ENCODE results near the gene OR13C2. TPM values are rescaled to one million over a fixed set of nuclear protein-coding genes. Genes with fewer than 3 reads are reported as not detected.

Gene OR13C2
- total RNA-seq, 1 donor from 2014 or later = not detected

GRCh38 chr9:104586496-104587180, 18.8 kb downstream of the OR13C2 start:
- H3K4me3 Mint-ChIP-seq = no peak overlapping the region
- no peak overlapping the region for H3K27ac Mint-ChIP-seq
- no peak for DNase-seq (ENCODE audit: low spot score)
- intact Hi-C loops (cut with micrococcal nuclease) = no loop called here
- H3K36me3 Mint-ChIP-seq (ENCODE audit: low read depth) = no peaks in the 10 kb centered on the region
- peaks cover 2% of the 10 kb centered on the region for H3K27me3 Mint-ChIP-seq (ENCODE audit: insufficient read depth)
- H3K9me3 Mint-ChIP-seq = no peaks in the 10 kb centered on the region
- H3K4me1 Mint-ChIP-seq (ENCODE audit: low read depth) = no peaks in the 10 kb centered on the region

- H3K27ac Mint-ChIP-seq = no peak overlapping the region
- no peak overlapping the region for H3K4me3 Mint-ChIP-seq
- no peaks in the 10 kb centered on the region for H3K36me3 Mint-ChIP-seq (ENCODE audit: low read depth)
- no peaks in the 10 kb centered on the region for H3K9me3 Mint-ChIP-seq
- no peak for DNase-seq (ENCODE audit: low spot score)
- intact Hi-C loops (cut with micrococcal nuclease) = no loop called here
- no peaks in the 10 kb centered on the region for H3K4me1 Mint-ChIP-seq (ENCODE audit: low read depth)
- H3K27me3 Mint-ChIP-seq (ENCODE audit: insufficient read depth) = no peaks in the 10 kb centered on the region
Observed at GRCh38 chr9:104580562-104580961, 24.9 kb downstream of the OR13C2 start.

- H3K9me3 Mint-ChIP-seq = peaks cover 8% of the 10 kb centered on the region
- H3K36me3 Mint-ChIP-seq (ENCODE audit: low read depth) = no peaks in the 10 kb centered on the region
- no peaks in the 10 kb centered on the region for H3K4me1 Mint-ChIP-seq (ENCODE audit: low read depth)
- H3K27ac Mint-ChIP-seq = no peak overlapping the region
- H3K4me3 Mint-ChIP-seq = no peak overlapping the region
- H3K27me3 Mint-ChIP-seq (ENCODE audit: insufficient read depth) = no peaks in the 10 kb centered on the region
- intact Hi-C loops (cut with micrococcal nuclease) = no loop called here
- no peak for DNase-seq (ENCODE audit: low spot score)
Observed at GRCh38 chr9:104577263-104577662, 28.2 kb downstream of the OR13C2 start.

- Mint-ChIP-seq H3K36me3 (ENCODE audit: low read depth) (no peaks in the 10 kb centered on the region), H3K4me3 (no peak overlapping the region), H3K4me1 (ENCODE audit: low read depth) (no peaks in the 10 kb centered on the region), H3K27ac (no peak overlapping the region), H3K27me3 (ENCODE audit: insufficient read depth) (no peaks in the 10 kb centered on the region), H3K9me3 (peaks cover 12% of the 10 kb centered on the region)
- DNase-seq (ENCODE audit: low spot score) = no peak
- intact Hi-C loops (cut with micrococcal nuclease) = no loop called here
Observed at GRCh38 chr9:104575456-104575855, 30.0 kb downstream of the OR13C2 start.

- intact Hi-C loops (cut with micrococcal nuclease) = no loop called here
- no peak for DNase-seq (ENCODE audit: low spot score)
- H3K27ac Mint-ChIP-seq = no peak overlapping the region
- H3K4me1 Mint-ChIP-seq (ENCODE audit: low read depth) = no peaks in the 10 kb centered on the region
- H3K9me3 Mint-ChIP-seq = peaks cover 12% of the 10 kb centered on the region
- H3K27me3 Mint-ChIP-seq (ENCODE audit: insufficient read depth) = no peaks in the 10 kb centered on the region
- H3K36me3 Mint-ChIP-seq (ENCODE audit: low read depth) = no peaks in the 10 kb centered on the region
- H3K4me3 Mint-ChIP-seq = no peak overlapping the region
Observed at GRCh38 chr9:104572612-104573011, 32.8 kb downstream of the OR13C2 start.

- no peak within 1 kb of the TSS for H3K27ac Mint-ChIP-seq
- H3K4me3 Mint-ChIP-seq = no peak within 1 kb of the TSS
- H3K36me3 Mint-ChIP-seq (ENCODE audit: low read depth) = no peaks in the 10 kb centered on the region
- DNase-seq (ENCODE audit: low spot score) = no peak
- H3K4me1 Mint-ChIP-seq (ENCODE audit: low read depth) = no peaks in the 10 kb centered on the region
- intact Hi-C loops (cut with micrococcal nuclease) = no loop called here
- no peaks in the 10 kb centered on the region for H3K27me3 Mint-ChIP-seq (ENCODE audit: insufficient read depth)
- H3K9me3 Mint-ChIP-seq = peaks cover 12% of the 10 kb centered on the region
Observed at GRCh38 chr9:104568868-104569267, 36.6 kb downstream of the OR13C2 start, which contains the start of gene OR13C8. OR13C8 (plus strand) TSS chr9:104569168; CDS start chr9:104569168, 0 bp downstream.

- Mint-ChIP-seq H3K9me3 (no peaks in the 10 kb centered on the region), H3K27ac (no peak overlapping the region), H3K27me3 (ENCODE audit: insufficient read depth) (no peaks in the 10 kb centered on the region), H3K4me3 (no peak overlapping the region), H3K36me3 (ENCODE audit: low read depth) (no peaks in the 10 kb centered on the region), H3K4me1 (ENCODE audit: low read depth) (no peaks in the 10 kb centered on the region)
- intact Hi-C loops (cut with micrococcal nuclease) = no loop called here
- DNase-seq (ENCODE audit: low spot score) = no peak
Observed at GRCh38 chr9:104564358-104564757, 41.1 kb downstream of the OR13C2 start.

GRCh38 chr9:104556830-104557634, 48.4 kb downstream of the OR13C2 start:
- Mint-ChIP-seq H3K27ac (no peak overlapping the region), H3K36me3 (ENCODE audit: low read depth) (no peaks in the 10 kb centered on the region), H3K4me1 (ENCODE audit: low read depth) (no peaks in the 10 kb centered on the region), H3K4me3 (no peak overlapping the region), H3K9me3 (no peaks in the 10 kb centered on the region), H3K27me3 (ENCODE audit: insufficient read depth) (peaks cover 1% of the 10 kb centered on the region)
- intact Hi-C loops (cut with micrococcal nuclease) = no loop called here
- no peak for DNase-seq (ENCODE audit: low spot score)

- no peak for DNase-seq (ENCODE audit: low spot score)
- Mint-ChIP-seq H3K36me3 (ENCODE audit: low read depth) (no peaks in the 10 kb centered on the region), H3K27me3 (ENCODE audit: insufficient read depth) (peaks cover 1% of the 10 kb centered on the region), H3K4me3 (no peak overlapping the region), H3K4me1 (ENCODE audit: low read depth) (no peaks in the 10 kb centered on the region), H3K27ac (no peak overlapping the region), H3K9me3 (no peaks in the 10 kb centered on the region)
- intact Hi-C loops (cut with micrococcal nuclease) = no loop called here
Observed at GRCh38 chr9:104555521-104555920, 49.9 kb downstream of the OR13C2 start.

Other genes starting within 250 kb of the OR13C2 start
- gene OR13F1, start 101.4 kb downstream of the OR13C2 start, total RNA-seq = not detected in 2 replicates
- gene OR13C4, start 78.4 kb downstream of the OR13C2 start, total RNA-seq = not detected in 2 replicates
- gene OR13C3, start 68.8 kb downstream of the OR13C2 start, total RNA-seq = not detected in 2 replicates
- gene OR13C8, start 36.5 kb downstream of the OR13C2 start, total RNA-seq = not detected in 2 replicates
- gene OR13C5, start 6.2 kb downstream of the OR13C2 start, total RNA-seq = not detected in 2 replicates
- gene OR13C9, start 12.6 kb upstream of the OR13C2 start, total RNA-seq = not detected in 2 replicates
- not detected in 2 replicates for gene OR13D1, start 88.9 kb upstream of the OR13C2 start, total RNA-seq
- gene NIPSNAP3A, start 142.1 kb upstream of the OR13C2 start, total RNA-seq = 8.3 and 9.2 TPM in 2 replicates
- 0.36 and 0.47 TPM in 2 replicates for gene NIPSNAP3B, start 158.5 kb upstream of the OR13C2 start, total RNA-seq

Measured in activated T-helper 1 cell treated with anti-CD3 and anti-CD28 coated beads, Interleukin-12 subunit alpha, Interleukin-12 subunit beta, Interleukin-2, Interleukin-4 antibody, amounts not matched to agents 30 ng/mL and 10 ng/mL and 1 ng/mL, durations not matched to agents 14 hours and 24 hours and 36 hours (primary cell).